HCT116 (cell line): ENCODE measurements around the gene IGLL5. TPM values are rescaled to one million over a fixed set of nuclear protein-coding genes. Genes with fewer than 3 reads are reported as not detected.

Experiments used
- ATAC-seq: fragments of 200-7000 bp; cut with Tn5 transposase; 2 replicates; pipeline ENCODE4 v1.9.1; 2020; ENCODE audit warnings: mild to moderate bottlenecking, moderate library complexity
- BruUV-seq: library from RNA; stranded (reverse); fragments of 400-500 nt; replicated peaks from 2 replicates; lab custom pipeline; 2021; lab: Mats Ljungman, UMichigan
- CTCF ChIA-PET: fragments of 300-600 bp; sonication (Branson Sonifier 250); formaldehyde crosslinking; loops from one replicate; lab custom pipeline; 2021; ENCODE audit warnings: antibody characterized with exemption; lab: Charles Lee
- POLR2A ChIA-PET: fragments of 300-600, 350-600 bp; sonication (Branson Sonifier 250); formaldehyde crosslinking; loops from one replicate; lab custom pipeline; 2021; ENCODE audit warnings: antibody characterized with exemption; lab: Charles Lee
- RAD21 ChIA-PET, 2 experiments: fragments of 300-600 bp; sonication (Branson Sonifier 250); formaldehyde crosslinking; loops; one replicate each; lab custom pipeline; 2023; ENCODE audit warnings: low total read pairs in 2 of 2; ENCODE audit not compliant: uncharacterized antibody in 2 of 2, unreplicated experiment in 2 of 2, low non-redundant PET in 1 of 2; lab: Charles Lee
- DNase-seq: peaks from one replicate; pipeline ENCODE4 v3.0.0-alpha.2; 2010; ENCODE audit warnings: low read depth, low spot score
- H2AFZ ChIP-seq: fragments of 200-600 bp; shearing (Covaris generic), sonication (generic); 2 replicates; pipeline ENCODE4 v1.6.1; 2017; ENCODE audit warnings: low read depth, mixed run types, mixed read lengths, antibody characterized with exemption, low read length; ENCODE audit not compliant: poor library complexity, severe bottlenecking
- H3K27ac ChIP-seq: 2 replicates; pipeline ENCODE4 v1.5.1; 2012; ENCODE audit warnings: low read depth, low read length
- H3K27me3 ChIP-seq: fragments of 200-600 bp; sonication (generic); 2 replicates; pipeline ENCODE4 v1.6.1; 2016; ENCODE audit warnings: mixed run types, low read length, mixed read lengths; ENCODE audit not compliant: insufficient read depth
- H3K36me3 ChIP-seq, 2 experiments: fragments of 200-500 bp in 1 of 2; fragments of 200-600 bp in 1 of 2; sonication (Bioruptor generic) in 1 of 2; sonication (generic) in 1 of 2; 2 replicates each; pipeline versions ENCODE4 v1.5.1 to v1.6.1; 2014 to 2016; ENCODE audit warnings: low read length in 2 of 2, inconsistent platforms in 1 of 2, mixed read lengths in 1 of 2, mixed run types in 1 of 2; ENCODE audit not compliant: insufficient read depth in 2 of 2, control insufficient read depth in 1 of 2
- H3K4me1 ChIP-seq, 2 experiments: fragments of 200-600 bp in 1 of 2; sonication (generic) in 1 of 2; 2 replicates each; pipeline versions ENCODE4 v1.5.1 to v1.6.1; 2012 to 2017; ENCODE audit warnings: low read length in 2 of 2, inconsistent platforms in 1 of 2, mild to moderate bottlenecking in 1 of 2, mixed read lengths in 1 of 2, mixed run types in 1 of 2, moderate library complexity in 1 of 2; ENCODE audit not compliant: insufficient read depth in 2 of 2, control insufficient read depth in 1 of 2
- H3K4me2 ChIP-seq: fragments of 200-600 bp; sonication (generic); 2 replicates; pipeline ENCODE4 v1.6.1; 2017; ENCODE audit warnings: mixed run types, low read length, mixed read lengths
- H3K4me3 ChIP-seq, 2 experiments: fragments of 200-600 bp in 1 of 2; sonication (generic) in 1 of 2; replicated peaks in 1 of 2; 2 replicates each; pipeline ENCODE4 v1.5.1; 2011 to 2016; ENCODE audit warnings: low read length in 2 of 2, control low read depth in 1 of 2, low read depth in 1 of 2, mild to moderate bottlenecking in 1 of 2, mixed read lengths in 1 of 2, mixed run types in 1 of 2
- H3K79me2 ChIP-seq: fragments of 200-600 bp; sonication (generic); 2 replicates; pipeline ENCODE4 v1.6.1; 2017; ENCODE audit warnings: mild to moderate bottlenecking, mixed run types, low read length, moderate library complexity, mixed read lengths; ENCODE audit not compliant: insufficient read depth
- H3K9ac ChIP-seq: fragments of 200-600 bp; sonication (generic); 2 replicates; pipeline ENCODE4 v1.6.1; 2016; ENCODE audit warnings: low read length, mixed read lengths
- H3K9me2 ChIP-seq: fragments of 200-600 bp; sonication (generic), shearing (Covaris generic); 2 replicates; pipeline ENCODE4 v1.6.1; 2017; ENCODE audit warnings: mixed run types, mild to moderate bottlenecking, moderate library complexity; ENCODE audit not compliant: insufficient read depth
- H3K9me3 ChIP-seq, 2 experiments: fragments of 200-500 bp in 1 of 2; fragments of 200-600 bp in 1 of 2; sonication (Bioruptor generic) in 1 of 2; sonication (generic) in 1 of 2; 2 replicates each; pipeline ENCODE4 v1.6.1; 2014 to 2017; ENCODE audit warnings: low read length in 2 of 2, mixed read lengths in 2 of 2, inconsistent platforms in 1 of 2, low read depth in 1 of 2, mild to moderate bottlenecking in 1 of 2, mixed run types in 1 of 2, moderate library complexity in 1 of 2; ENCODE audit not compliant: control insufficient read depth in 1 of 2, insufficient read depth in 1 of 2
- H4K20me1 ChIP-seq: fragments of 200-600 bp; sonication (generic), shearing (Covaris generic); 2 replicates; pipeline ENCODE4 v1.6.1; 2017; ENCODE audit warnings: mixed run types, mild to moderate bottlenecking, moderate library complexity; ENCODE audit not compliant: insufficient read depth
- ATF3 ChIP-seq: IDR thresholded peaks from 2 replicates; pipeline ENCODE4 v1.6.1; 2012
- CTCF ChIP-seq, 3 experiments: fragments of 200-600 bp in 1 of 3; sonication (generic) in 1 of 3; IDR thresholded peaks in 2 of 3; conservative IDR thresholded peaks in 1 of 3; 2 replicates each; pipeline ENCODE4 v1.5.1; 2012 to 2017; ENCODE audit warnings: low read depth in 2 of 3, low read length in 2 of 3, antibody characterized with exemption in 1 of 3, borderline replicate concordance in 1 of 3, control low read depth in 1 of 3, mild to moderate bottlenecking in 1 of 3, mixed read lengths in 1 of 3, mixed run types in 1 of 3, moderate library complexity in 1 of 3; ENCODE audit not compliant: insufficient read depth in 1 of 3
- EGR1 ChIP-seq: IDR thresholded peaks from 2 replicates; pipeline ENCODE4 v1.6.1; 2012; ENCODE audit warnings: low read depth
- ELF1 ChIP-seq: IDR thresholded peaks from 2 replicates; pipeline ENCODE4 v1.6.1; 2012; ENCODE audit warnings: low read depth, borderline replicate concordance
- FOSL1 ChIP-seq: IDR thresholded peaks from 2 replicates; pipeline ENCODE4 v1.6.1; 2012; ENCODE audit warnings: low read depth
- JUND ChIP-seq: IDR thresholded peaks from 2 replicates; pipeline ENCODE4 v1.6.1; 2012
- POLR2A ChIP-seq: IDR thresholded peaks from 2 replicates; pipeline ENCODE4 v1.7.0; 2011; ENCODE audit warnings: borderline replicate concordance; ENCODE audit not compliant: insufficient read depth, insufficient read length; ENCODE audit errors: extremely low read depth
- REST ChIP-seq: IDR thresholded peaks from 2 replicates; pipeline ENCODE4 v1.6.1; 2012; ENCODE audit warnings: low read depth
- SRF ChIP-seq: IDR thresholded peaks from 2 replicates; pipeline ENCODE4 v1.6.1; 2012; ENCODE audit warnings: low read depth
- YY1 ChIP-seq: IDR thresholded peaks from 2 replicates; pipeline ENCODE4 v1.6.1; 2011; ENCODE audit warnings: low read length, low read depth, moderate library complexity, mild to moderate bottlenecking; ENCODE audit not compliant: insufficient replicate concordance; ENCODE audit errors: extremely low read depth
- ZFX ChIP-seq: fragments of 450-650 bp; IDR thresholded peaks from 2 replicates; pipeline ENCODE4 v1.6.1; 2017
- intact Hi-C: fragments of 100-400 bp; cut with micrococcal nuclease; formaldehyde crosslinking; loops from 2 replicates; pipeline ENCODE4 v1.10.0; 2022
- total RNA-seq: library from RNA; stranded (reverse); gene quantifications from one replicate; pipeline ENCODE4 v1.2.1, GENCODE V29; 2021; ENCODE audit not compliant: unreplicated experiment

Gene IGLL5
- total RNA-seq, 1 experiment from 2014 or later = not detected

DNA sequence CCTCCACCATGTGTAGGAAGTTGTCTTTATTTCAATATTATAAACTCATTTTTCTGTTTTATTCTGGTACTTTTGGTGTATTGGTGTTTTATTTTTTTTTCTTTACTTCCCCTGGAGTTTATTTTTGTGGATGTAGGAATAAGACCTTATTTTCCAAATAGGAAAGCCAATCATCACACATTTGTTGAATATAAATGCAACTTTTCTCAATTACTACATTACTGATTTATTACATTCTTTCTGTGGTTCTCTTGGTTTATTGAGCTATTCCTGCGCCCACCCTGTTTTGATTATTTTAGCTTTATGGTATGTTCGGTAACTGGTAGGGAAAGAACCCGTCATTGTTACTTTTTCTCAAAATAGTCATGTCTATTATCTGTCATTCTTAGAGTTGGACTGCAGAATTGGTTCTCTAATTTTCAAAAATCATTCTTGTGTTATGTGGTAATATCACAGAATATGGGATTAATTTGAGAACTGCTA lies 3.6 kb downstream of the IGLL5 start:
- Histone ChIP-seq H3K4me1 (no peaks in the 10 kb centered on the region), H3K79me2 (no peaks in the 10 kb centered on the region), H3K36me3 (no peaks in the 10 kb centered on the region), H3K9ac (no peak overlapping the region), H3K9me2 (no peaks in the 10 kb centered on the region), H2AFZ (no peak overlapping the region), H4K20me1 (no peaks in the 10 kb centered on the region), H3K27ac (no peak overlapping the region), H3K4me3 (no peak overlapping the region), H3K27me3 (peaks cover 35% of the 10 kb centered on the region), H3K4me2 (no peak overlapping the region), H3K9me3 (no peaks in the 10 kb centered on the region)
- no TSS peak for BruUV-seq
- TF ChIP-seq ELF1 (no peak), ATF3 (no peak), SRF (no peak), ZFX (no peak), JUND (no peak), CTCF (IDR thresholded peaks at IDR 0.05 in 2 of 3, conservative IDR thresholded peaks at IDR 0.05 in 1 of 3; ENCODE audit: borderline replicate concordance in 1 of 3, insufficient read depth in 1 of 3, low read depth in 2 of 3, low read length in 2 of 3) (no peak), REST (no peak), POLR2A (no peak), FOSL1 (no peak), EGR1 (no peak), YY1 (no peak)
- POLR2A ChIA-PET = no interaction called here
- intact Hi-C loops = no loop called here
- CTCF ChIA-PET = no interaction called here
- DNase-seq = no peak
- RAD21 ChIA-PET = no interaction called here
- ATAC-seq = no peak
